B cell (primary cell): Measurements from ENCODE around the gene CCDC175. TPM values are rescaled to one million over a fixed set of nuclear protein-coding genes. Genes with fewer than 3 reads are reported as not detected.
A peak's percentile ranks its signal among the peaks of the same experiment; 100 is the strongest.

Experiments
- ATAC-seq: fragments of 200-7000 bp; cut with Tn5 transposase; one replicate; pipeline ENCODE4 v1.10.0; 2021; ENCODE audit warnings: low read depth, mild to moderate bottlenecking, moderate number of reproducible peaks, moderate library complexity
- CTCF ChIA-PET: fragments of 350-600 bp; sonication (Branson Sonifier 250); formaldehyde crosslinking; loops from one replicate; lab custom pipeline; 2021; ENCODE audit warnings: antibody characterized with exemption, inconsistent platforms; lab: Charles Lee
- POLR2A ChIA-PET: fragments of 350-600 bp; sonication (Branson Sonifier 250); formaldehyde crosslinking; loops from one replicate; lab custom pipeline; 2021; ENCODE audit warnings: antibody characterized with exemption; lab: Charles Lee
- DNase-seq: peaks from one replicate; pipeline ENCODE4 v3.0.0; 2013
- H2AFZ ChIP-seq: 2 replicates; pipeline ENCODE4 v1.6.1; 2012; ENCODE audit warnings: mild to moderate bottlenecking, low read depth, low read length; ENCODE audit not compliant: insufficient read depth, poor library complexity, severe bottlenecking
- H3K27ac ChIP-seq, 2 donors: 1 replicate in 1 of 2; 2 replicates in 1 of 2; pipeline ENCODE4 v1.5.1; 2012 to 2013; ENCODE audit warnings: low read length in 2 of 2, mild to moderate bottlenecking in 2 of 2, moderate library complexity in 1 of 2
- H3K27me3 ChIP-seq, 4 experiments: fragments of 200-600 bp in 1 of 4; sonication (generic) in 1 of 4; replicated peaks in 1 of 4; 1 replicate in 2 of 4; 2 replicates in 2 of 4; pipeline versions ENCODE4 v1.6.1 to v1.7.0; 2013 to 2016; ENCODE audit warnings: low read length in 3 of 4, mild to moderate bottlenecking in 2 of 4, mixed read lengths in 1 of 4, moderate library complexity in 1 of 4; ENCODE audit not compliant: insufficient read depth in 4 of 4, control insufficient read depth in 3 of 4; ENCODE audit errors: control extremely low read depth in 1 of 4
- H3K36me3 ChIP-seq, 2 experiments: replicated peaks in 1 of 2; 1 replicate in 1 of 2; 2 replicates in 1 of 2; pipeline versions ENCODE4 v1.6.1 to v1.7.1; 2013; ENCODE audit warnings: low read length in 1 of 2; ENCODE audit not compliant: insufficient read depth in 2 of 2, control insufficient read depth in 1 of 2; ENCODE audit errors: control extremely low read depth in 1 of 2, extremely low read depth in 1 of 2
- H3K4me1 ChIP-seq, 2 donors: fragments of 200-600 bp in 1 of 2; sonication (generic) in 1 of 2; 1 replicate in 1 of 2; 2 replicates in 1 of 2; pipeline versions ENCODE4 v1.5.1 to v1.6.1; 2013 to 2017; ENCODE audit warnings: low read length in 2 of 2; ENCODE audit not compliant: control insufficient read depth in 2 of 2, insufficient read depth in 2 of 2
- H3K4me2 ChIP-seq: replicated peaks from 2 replicates; pipeline ENCODE3; 2012; ENCODE audit warnings: mild to moderate bottlenecking, low read depth, low read length; ENCODE audit not compliant: poor library complexity, severe bottlenecking
- H3K4me3 ChIP-seq, 5 experiments: fragments of 200-600 bp in 1 of 5; sonication (generic) in 1 of 5; 1 replicate in 3 of 5; 2 replicates in 2 of 5; pipeline versions ENCODE4 v1.5.1 to v1.7.0; 2011 to 2016; ENCODE audit warnings: low read length in 4 of 5, mild to moderate bottlenecking in 4 of 5, low read depth in 2 of 5, control low read depth in 1 of 5, moderate library complexity in 1 of 5; ENCODE audit not compliant: insufficient read depth in 1 of 5; ENCODE audit errors: control extremely low read depth in 1 of 5, extremely low read depth in 1 of 5
- H3K79me2 ChIP-seq: fragments of 200-600 bp; sonication (generic); one replicate; pipeline ENCODE4 v1.6.0; 2016; ENCODE audit warnings: low read length; ENCODE audit not compliant: control insufficient read depth, insufficient read depth
- H3K9ac ChIP-seq: fragments of 200-600 bp; sonication (generic); 2 replicates; pipeline ENCODE4 v1.6.1; 2017; ENCODE audit warnings: mild to moderate bottlenecking, low read length, moderate library complexity
- H3K9me3 ChIP-seq, 3 donors: one replicate each; pipeline versions ENCODE4 v1.6.1 to v1.7.1; 2013; ENCODE audit warnings: low read length in 2 of 3; ENCODE audit not compliant: control insufficient read depth in 2 of 3, insufficient read depth in 1 of 3; ENCODE audit errors: control extremely low read depth in 1 of 3
- H4K20me1 ChIP-seq: 2 replicates; pipeline ENCODE4 v1.6.0; 2012; ENCODE audit warnings: mild to moderate bottlenecking, low read length; ENCODE audit not compliant: insufficient read depth, control insufficient read depth, poor library complexity, severe bottlenecking
- H3K27ac Mint-ChIP-seq: one replicate; pipeline ENCODE4 v1.8.0; 2021; ENCODE audit warnings: mixed read lengths
- H3K27me3 Mint-ChIP-seq: one replicate; pipeline ENCODE4 v1.8.0; 2021; ENCODE audit warnings: mixed read lengths
- H3K4me1 Mint-ChIP-seq: one replicate; pipeline ENCODE4 v1.8.0; 2021; ENCODE audit warnings: mixed read lengths
- H3K4me3 Mint-ChIP-seq: one replicate; pipeline ENCODE4 v1.8.0; 2021; ENCODE audit warnings: mixed read lengths
- H3K9me3 Mint-ChIP-seq: one replicate; pipeline ENCODE4 v1.8.0; 2022; ENCODE audit warnings: mixed read lengths; ENCODE audit not compliant: insufficient read depth
- EZH2 ChIP-seq: IDR thresholded peaks from 2 replicates; pipeline ENCODE4 v1.6.1; 2012; ENCODE audit warnings: borderline replicate concordance, low read depth, mild to moderate bottlenecking, moderate library complexity, low read length; ENCODE audit not compliant: insufficient read depth, poor library complexity, severe bottlenecking
- WGBS: methylation state at CpG from one replicate; pipeline ENCODE4 v1.1.5; 2013; ENCODE audit warnings: missing lambda C conversion rate; ENCODE audit not compliant: insufficient coverage; 5-methylcytosine and 5-hydroxymethylcytosine counted together
- intact Hi-C: fragments of 100-400 bp; cut with micrococcal nuclease; formaldehyde crosslinking; loops from one replicate; pipeline ENCODE4 v1.10.0; 2022
- polyA plus RNA-seq: library from polyadenylated mRNA; depleted of rRNA; stranded (reverse); fragments of >200 nt; gene quantifications from 2 replicates; pipeline ENCODE4 v1.2.3, GENCODE V29; 2012
- total RNA-seq, 2 donors: library from RNA; stranded (reverse); fragments of 120-200 nt in 1 of 2; gene quantifications; 1 replicate in 1 of 2; 2 replicates in 1 of 2; pipeline versions ENCODE4 v1.2.3 to v1.2.4, GENCODE V29; 2013 to 2022
- TF ChIP-seq, protein P1 (sequence below): fragments of 200-600 bp; IDR thresholded peaks from one replicate; pipeline ENCODE4 v1.8.0; 2022; ENCODE audit warnings: antibody characterized with exemption, mild to moderate bottlenecking

CCDC175 gene
- total and polyA plus RNA-seq, 2 donors (not counting 1 experiment from before 2014, with no cell fraction given) = not detected

GRCh38 chr14:59511916-59512575 is 64.6 kb downstream of the CCDC175 start:
- Histone ChIP-seq H3K4me1 (no peaks in the 10 kb centered on the region), H3K4me3 (no peak overlapping the region), H3K27me3 (peaks cover 0 to 2% (median 0%) of the 10 kb centered on the region in 4 experiments), H3K9ac (no peak overlapping the region), H3K4me2 (no peak overlapping the region), H3K79me2 (no peaks in the 10 kb centered on the region), H4K20me1 (no peaks in the 10 kb centered on the region), H3K9me3 (no peaks in the 10 kb centered on the region), H3K36me3 (no peaks in the 10 kb centered on the region), H3K27ac (no peak overlapping the region), H2AFZ (no peak overlapping the region)
- 94% methylated on average over 4 of the region's 4 CpGs for WGBS
- CTCF ChIA-PET = interaction anchor here (1.3 to 3.0 kb wide), 2 partner anchors 310 to 672 kb away, joined by 3 to 12 read pairs; no protein-coding TSS in a partner anchor
- Mint-ChIP-seq H3K4me1 (no peaks in the 10 kb centered on the region), H3K4me3 (no peak overlapping the region), H3K9me3 (no peaks in the 10 kb centered on the region), H3K27ac (no peak overlapping the region), H3K27me3 (peaks cover 4% of the 10 kb centered on the region)
- peak; percentile 10 for DNase-seq
- TF ChIP-seq, protein P1, sequence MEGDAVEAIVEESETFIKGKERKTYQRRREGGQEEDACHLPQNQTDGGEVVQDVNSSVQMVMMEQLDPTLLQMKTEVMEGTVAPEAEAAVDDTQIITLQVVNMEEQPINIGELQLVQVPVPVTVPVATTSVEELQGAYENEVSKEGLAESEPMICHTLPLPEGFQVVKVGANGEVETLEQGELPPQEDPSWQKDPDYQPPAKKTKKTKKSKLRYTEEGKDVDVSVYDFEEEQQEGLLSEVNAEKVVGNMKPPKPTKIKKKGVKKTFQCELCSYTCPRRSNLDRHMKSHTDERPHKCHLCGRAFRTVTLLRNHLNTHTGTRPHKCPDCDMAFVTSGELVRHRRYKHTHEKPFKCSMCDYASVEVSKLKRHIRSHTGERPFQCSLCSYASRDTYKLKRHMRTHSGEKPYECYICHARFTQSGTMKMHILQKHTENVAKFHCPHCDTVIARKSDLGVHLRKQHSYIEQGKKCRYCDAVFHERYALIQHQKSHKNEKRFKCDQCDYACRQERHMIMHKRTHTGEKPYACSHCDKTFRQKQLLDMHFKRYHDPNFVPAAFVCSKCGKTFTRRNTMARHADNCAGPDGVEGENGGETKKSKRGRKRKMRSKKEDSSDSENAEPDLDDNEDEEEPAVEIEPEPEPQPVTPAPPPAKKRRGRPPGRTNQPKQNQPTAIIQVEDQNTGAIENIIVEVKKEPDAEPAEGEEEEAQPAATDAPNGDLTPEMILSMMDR = peak; percentile 39
- no peak for TF ChIP-seq EZH2
- no peak for ATAC-seq
- POLR2A ChIA-PET = no interaction called here
- intact Hi-C loops = no loop called here

DNA sequence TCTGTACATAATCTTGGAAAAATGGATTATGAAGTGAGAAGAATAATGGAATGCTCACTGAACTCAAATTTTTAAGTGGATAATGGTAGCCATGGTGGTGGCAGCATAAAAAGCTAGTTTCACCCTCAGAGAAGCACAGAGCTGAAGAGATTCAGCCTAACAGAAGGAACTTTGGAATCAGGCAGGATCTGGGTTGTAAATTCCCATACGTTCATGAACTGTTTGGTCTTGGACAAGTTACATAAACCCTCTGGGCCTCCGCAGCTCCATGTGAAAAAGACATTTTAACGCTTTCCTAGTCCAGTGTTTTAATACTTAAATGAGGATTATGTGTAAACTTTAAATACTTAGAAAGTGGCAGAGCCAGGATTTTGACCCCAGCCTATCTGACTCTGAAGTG is 65.6 kb downstream of the CCDC175 start:
- H3K27me3 ChIP-seq = peaks cover 0 to 2% (median 0%) of the 10 kb centered on the region in 4 experiments
- no peak overlapping the region for H2AFZ ChIP-seq
- H3K4me1 Mint-ChIP-seq = no peaks in the 10 kb centered on the region
- H3K79me2 ChIP-seq = no peaks in the 10 kb centered on the region
- intact Hi-C loops = no loop called here
- no peak for DNase-seq
- no peak overlapping the region for H3K27ac ChIP-seq
- peaks cover 4% of the 10 kb centered on the region for H3K27me3 Mint-ChIP-seq
- no peak overlapping the region for H3K4me3 ChIP-seq
- no peak overlapping the region for H3K4me3 Mint-ChIP-seq
- H3K4me1 ChIP-seq = no peaks in the 10 kb centered on the region
- no peak overlapping the region for H3K4me2 ChIP-seq
- no peak overlapping the region for H3K27ac Mint-ChIP-seq
- no peaks in the 10 kb centered on the region for H4K20me1 ChIP-seq
- WGBS = no CpG with 5 or more reads among the region's 3 CpGs
- no peak for ATAC-seq
- no peak overlapping the region for H3K9ac ChIP-seq
- no peaks in the 10 kb centered on the region for H3K9me3 Mint-ChIP-seq
- no peak for TF ChIP-seq EZH2
- ChIA-PET CTCF (interaction anchor here (0.5 to 3.0 kb wide), 3 partner anchors 309 to 673 kb away, joined by 3 to 12 read pairs (median 3); no protein-coding TSS in a partner anchor), POLR2A (no interaction called here)
- H3K9me3 ChIP-seq = no peaks in the 10 kb centered on the region
- H3K36me3 ChIP-seq = no peaks in the 10 kb centered on the region
